ENCODE results near the gene EFNA1. TPM values are rescaled to one million over a fixed set of nuclear protein-coding genes. Genes with fewer than 3 reads are reported as not detected.
A peak's percentile ranks its signal among the peaks of the same experiment; 100 is the strongest.

EFNA1 gene
- total and polyA plus RNA-seq, 2 of the 13 experiments (the other 11 are each of a cell fraction or from before 2014, with no cell fraction given): 81.8 to 874 TPM

GRCh38 chr1:155139895-155140629 is 12.4 kb downstream of the EFNA1 start, which contains the start of gene DPM3 (continued):
- TF ChIP-seq, protein P1, sequence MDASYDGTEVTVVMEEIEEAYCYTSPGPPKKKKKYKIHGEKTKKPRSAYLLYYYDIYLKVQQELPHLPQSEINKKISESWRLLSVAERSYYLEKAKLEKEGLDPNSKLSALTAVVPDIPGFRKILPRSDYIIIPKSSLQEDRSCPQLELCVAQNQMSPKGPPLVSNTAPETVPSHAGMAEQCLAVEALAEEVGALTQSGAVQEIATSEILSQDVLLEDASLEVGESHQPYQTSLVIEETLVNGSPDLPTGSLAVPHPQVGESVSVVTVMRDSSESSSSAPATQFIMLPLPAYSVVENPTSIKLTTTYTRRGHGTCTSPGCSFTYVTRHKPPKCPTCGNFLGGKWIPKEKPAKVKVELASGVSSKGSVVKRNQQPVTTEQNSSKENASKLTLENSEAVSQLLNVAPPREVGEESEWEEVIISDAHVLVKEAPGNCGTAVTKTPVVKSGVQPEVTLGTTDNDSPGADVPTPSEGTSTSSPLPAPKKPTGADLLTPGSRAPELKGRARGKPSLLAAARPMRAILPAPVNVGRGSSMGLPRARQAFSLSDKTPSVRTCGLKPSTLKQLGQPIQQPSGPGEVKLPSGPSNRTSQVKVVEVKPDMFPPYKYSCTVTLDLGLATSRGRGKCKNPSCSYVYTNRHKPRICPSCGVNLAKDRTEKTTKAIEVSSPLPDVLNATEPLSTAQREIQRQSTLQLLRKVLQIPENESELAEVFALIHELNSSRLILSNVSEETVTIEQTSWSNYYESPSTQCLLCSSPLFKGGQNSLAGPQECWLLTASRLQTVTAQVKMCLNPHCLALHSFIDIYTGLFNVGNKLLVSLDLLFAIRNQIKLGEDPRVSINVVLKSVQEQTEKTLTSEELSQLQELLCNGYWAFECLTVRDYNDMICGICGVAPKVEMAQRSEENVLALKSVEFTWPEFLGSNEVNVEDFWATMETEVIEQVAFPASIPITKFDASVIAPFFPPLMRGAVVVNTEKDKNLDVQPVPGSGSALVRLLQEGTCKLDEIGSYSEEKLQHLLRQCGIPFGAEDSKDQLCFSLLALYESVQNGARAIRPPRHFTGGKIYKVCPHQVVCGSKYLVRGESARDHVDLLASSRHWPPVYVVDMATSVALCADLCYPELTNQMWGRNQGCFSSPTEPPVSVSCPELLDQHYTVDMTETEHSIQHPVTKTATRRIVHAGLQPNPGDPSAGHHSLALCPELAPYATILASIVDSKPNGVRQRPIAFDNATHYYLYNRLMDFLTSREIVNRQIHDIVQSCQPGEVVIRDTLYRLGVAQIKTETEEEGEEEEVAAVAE (CRISPR knock-in tag; IDR thresholded peaks at IDR 0.05; ENCODE audit: borderline replicate concordance): peak; percentile 40; the same call in 1 of the 2 replicates
- TF ChIP-seq PHB2 (IDR thresholded peaks at IDR 0.05; ENCODE audit: partially characterized antibody) (no peak), JUN (CRISPR knock-in tag; IDR thresholded peaks at IDR 0.05) (no peak), ZNF317 (CRISPR knock-in tag; IDR thresholded peaks at IDR 0.05) (no peak), ZFX (CRISPR knock-in tag; IDR thresholded peaks at IDR 0.05; ENCODE audit: low read depth) (peak; percentile 73), SUZ12 (IDR thresholded peaks at IDR 0.05; ENCODE audit: low read depth, low read length) (peak; percentile 80), ZNF530 (CRISPR knock-in tag; IDR thresholded peaks at IDR 0.05; ENCODE audit: low read depth) (no peak), FOXP1 (IDR thresholded peaks at IDR 0.05) (no peak), FOXP1 (CRISPR knock-in tag; IDR thresholded peaks at IDR 0.05) (0 out of 2 replicates have a peak, but pooled peaks have one; percentile 7), RXRA (CRISPR knock-in tag; IDR thresholded peaks at IDR 0.05) (peak; percentile 52), SPEN (CRISPR knock-in tag; IDR thresholded peaks at IDR 0.05; ENCODE audit: low read depth) (peak; percentile 47; the same call in 1 of the 2 replicates), GMEB2 (CRISPR knock-in tag; IDR thresholded peaks at IDR 0.05; ENCODE audit: low read depth) (peak; percentile 75), MAFG (CRISPR knock-in tag; IDR thresholded peaks at IDR 0.05) (no peak), ZNF101 (CRISPR knock-in tag; IDR thresholded peaks at IDR 0.05; ENCODE audit: borderline replicate concordance, low read depth) (no peak), HMGXB4 (CRISPR knock-in tag; IDR thresholded peaks at IDR 0.05; ENCODE audit: borderline replicate concordance in 1 of 2, low read depth in 1 of 2) (peak; percentile 53 to 54; a peak in 2 of 4 replicates), ZNF775 (CRISPR knock-in tag; IDR thresholded peaks at IDR 0.05; ENCODE audit: borderline replicate concordance) (no peak)
- TF ChIP-seq, protein P2, sequence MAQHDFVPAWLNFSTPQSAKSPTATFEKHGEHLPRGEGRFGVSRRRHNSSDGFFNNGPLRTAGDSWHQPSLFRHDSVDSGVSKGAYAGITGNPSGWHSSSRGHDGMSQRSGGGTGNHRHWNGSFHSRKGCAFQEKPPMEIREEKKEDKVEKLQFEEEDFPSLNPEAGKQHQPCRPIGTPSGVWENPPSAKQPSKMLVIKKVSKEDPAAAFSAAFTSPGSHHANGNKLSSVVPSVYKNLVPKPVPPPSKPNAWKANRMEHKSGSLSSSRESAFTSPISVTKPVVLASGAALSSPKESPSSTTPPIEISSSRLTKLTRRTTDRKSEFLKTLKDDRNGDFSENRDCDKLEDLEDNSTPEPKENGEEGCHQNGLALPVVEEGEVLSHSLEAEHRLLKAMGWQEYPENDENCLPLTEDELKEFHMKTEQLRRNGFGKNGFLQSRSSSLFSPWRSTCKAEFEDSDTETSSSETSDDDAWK (CRISPR knock-in tag; IDR thresholded peaks at IDR 0.05): no peak

Measured in HepG2 (cell line).